GM12878 (cell line): ENCODE results near the gene DGKI. TPM values are rescaled to one million over a fixed set of nuclear protein-coding genes. Genes with fewer than 3 reads are reported as not detected.

Source experiments
- ATAC-seq: fragments of 200-7000 bp; cut with Tn5 transposase; 3 replicates; pipeline ENCODE4 v1.9.1; 2020; ENCODE audit warnings: mild to moderate bottlenecking, moderate library complexity
- BruUV-seq: library from RNA; stranded (reverse); fragments of 400-500 nt; replicated peaks from 2 replicates; lab custom pipeline; 2021; lab: Mats Ljungman, UMichigan
- CTCF ChIA-PET: fragments of 300-600 bp; sonication (Branson Sonifier 250); formaldehyde crosslinking; extraction: SDS; loops from one replicate; lab custom pipeline; 2021; ENCODE audit warnings: inconsistent platforms; lab: Yijun Ruan, JAX
- POLR2A ChIA-PET: fragments of 350-600 bp; formaldehyde crosslinking; extraction: SDS; loops from one replicate; lab custom pipeline; 2021; ENCODE audit warnings: inconsistent platforms; lab: Charles Lee
- RAD21 ChIA-PET: fragments of 300-600 bp; sonication (Branson Sonifier 250); formaldehyde crosslinking; loops from one replicate; lab custom pipeline; 2023; ENCODE audit warnings: antibody characterized with exemption; ENCODE audit not compliant: unreplicated experiment; lab: Charles Lee
- SMC1A ChIA-PET: fragments of 300-600 bp; sonication (Branson Sonifier 250); formaldehyde crosslinking; loops from one replicate; lab custom pipeline; 2023; ENCODE audit not compliant: unreplicated experiment, uncharacterized antibody; lab: Charles Lee
- DNase-seq: peaks from one replicate; pipeline ENCODE4 v3.0.0-alpha.2; 2011; ENCODE audit warnings: low read depth, low spot score
- FAIRE-seq: peaks from 3 replicates; lab custom pipeline; 2011; peaks lifted over from hg19 to GRCh38; lab: Jason Lieb, UNC
- H2AFZ ChIP-seq: 2 replicates; pipeline ENCODE4 v1.6.0; 2011; ENCODE audit warnings: low read depth, low read length, control low read depth; ENCODE audit not compliant: control insufficient read depth
- H3K27ac ChIP-seq: 2 replicates; pipeline ENCODE4 v1.5.1; 2011; ENCODE audit warnings: control low read depth; ENCODE audit not compliant: control insufficient read depth, insufficient read depth
- H3K27me3 ChIP-seq, 2 experiments: replicated peaks in 1 of 2; 2 replicates each; pipeline versions ENCODE4 v1.6.0 to v1.6.1; 2011; ENCODE audit warnings: low read length in 1 of 2; ENCODE audit not compliant: control insufficient read depth in 2 of 2, insufficient read depth in 2 of 2
- H3K36me3 ChIP-seq, 2 experiments: 2 replicates each; pipeline ENCODE4 v1.5.1; 2011; ENCODE audit warnings: low read length in 1 of 2; ENCODE audit not compliant: control insufficient read depth in 2 of 2, insufficient read depth in 2 of 2
- H3K4me1 ChIP-seq: 2 replicates; pipeline ENCODE4 v1.6.1; 2011; ENCODE audit warnings: mild to moderate bottlenecking, low read length, moderate library complexity, mixed read lengths; ENCODE audit not compliant: control insufficient read depth, insufficient read depth
- H3K4me2 ChIP-seq: 2 replicates; pipeline ENCODE4 v1.6.0; 2011; ENCODE audit warnings: control low read depth; ENCODE audit not compliant: control insufficient read depth, insufficient read depth
- H3K4me3 ChIP-seq: fragments of 200-600 bp; sonication (generic); 2 replicates; pipeline ENCODE4 v1.5.1; 2016
- H3K79me2 ChIP-seq: 2 replicates; pipeline ENCODE4 v1.6.0; 2011; ENCODE audit warnings: low read length; ENCODE audit not compliant: control insufficient read depth, insufficient read depth
- H3K9ac ChIP-seq: 2 replicates; pipeline ENCODE4 v1.8.0; 2011; ENCODE audit warnings: low read length, control low read depth, mixed read lengths; ENCODE audit not compliant: control insufficient read depth, insufficient read depth
- H3K9me3 ChIP-seq: replicated peaks from 3 replicates; pipeline ENCODE4 v1.5.1; 2011; ENCODE audit warnings: mild to moderate bottlenecking, low read length; ENCODE audit not compliant: control insufficient read depth, insufficient read depth
- H4K20me1 ChIP-seq: 2 replicates; pipeline ENCODE4 v1.6.0; 2011; ENCODE audit not compliant: control insufficient read depth, insufficient read depth
- SRF ChIP-seq, 2 experiments: IDR thresholded peaks; 2 replicates each; pipeline ENCODE4 v1.6.1; 2011; ENCODE audit warnings: low read depth in 2 of 2, low read length in 2 of 2, mild to moderate bottlenecking in 1 of 2, moderate library complexity in 1 of 2
- ZNF217 ChIP-seq: fragments of 450-650 bp; IDR thresholded peaks from 2 replicates; pipeline ENCODE4 v1.6.1; 2017; ENCODE audit warnings: antibody characterized with exemption, mild to moderate bottlenecking
- WGBS: methylation state at CpG from one replicate; pipeline ENCODE4 v1.1.6; 2016; ENCODE audit warnings: low lambda C conversion rate; ENCODE audit not compliant: insufficient replicate concordance, insufficient coverage; ENCODE audit errors: missing lambda C conversion rate; 5-methylcytosine and 5-hydroxymethylcytosine counted together
- in situ Hi-C: fragments of 300-500 bp; cut with MboI; formaldehyde crosslinking; loops from 9 replicates; pipeline ENCODE4 v1.14.3; 2018; ENCODE audit warnings: mixed read lengths
- intact Hi-C: fragments of 100-400 bp; cut with micrococcal nuclease; formaldehyde crosslinking; loops from one replicate; pipeline ENCODE4 v1.14.2; 2022; ENCODE audit not compliant: unreplicated experiment
- polyA plus RNA-seq, 11 experiments: library from polyadenylated mRNA; depleted of rRNA in 4 of 11; unstranded in 6 of 11; stranded (reverse) in 5 of 11; fragments of >200 nt; fragmentation: Nextera tagmentation in 4 of 11; fragmentation: Illumina TruSeq in 1 of 11; extraction: Ambion mirVana in 4 of 11; extraction: Trizol in 1 of 11; gene quantifications; 1 replicate in 1 of 11; 2 replicates in 10 of 11; pipeline versions ENCODE4 v1.2.1 to v1.2.3, GENCODE V29; 2011 to 2016; ENCODE audit warnings: inconsistent platforms in 2 of 11, missing spikeins in 2 of 11, low read depth in 1 of 11
- total RNA-seq, 4 experiments: library from RNA; depleted of rRNA in 3 of 4; stranded (reverse); fragments of >200 nt in 3 of 4; fragmentation: Illumina TruSeq in 1 of 4; extraction: Trizol in 1 of 4; gene quantifications; 2 replicates each; pipeline versions ENCODE4 v1.2.1 to v1.2.3, GENCODE V29; 2013 to 2021
- TF ChIP-seq, protein P1 (sequence below): fragments of 450-650 bp; IDR thresholded peaks from 2 replicates; pipeline ENCODE4 v1.6.1; 2017; ENCODE audit warnings: low read depth, mild to moderate bottlenecking, moderate library complexity

Gene DGKI
- total and polyA plus RNA-seq, 10 of the 15 experiments (the other 5 are each of a cell fraction or from before 2014, with no cell fraction given) = 10.4 to 37.1 (median 22.1) TPM

DNA sequence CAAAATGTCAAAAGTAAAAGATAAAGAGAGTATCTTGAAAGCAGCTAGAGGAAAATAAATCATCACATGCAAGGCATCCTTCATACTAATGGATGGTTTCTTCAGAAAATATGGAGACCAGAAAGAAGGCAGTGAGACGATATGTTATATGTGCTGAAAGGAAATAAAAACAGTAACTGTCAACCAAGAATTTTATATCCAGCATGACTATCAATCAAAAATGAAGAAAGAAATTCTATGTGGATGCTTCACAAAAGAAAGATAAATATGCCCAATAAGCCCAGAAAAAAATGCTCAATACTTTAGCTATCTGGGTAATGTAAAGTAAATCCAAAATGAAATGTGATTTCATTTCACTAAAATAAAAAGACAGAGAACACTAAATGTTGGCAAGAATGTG is 142.1 kb downstream of the DGKI start:
- in situ Hi-C loops (no loop called here), intact Hi-C loops (no loop called here)
- no peak for FAIRE-seq
- Histone ChIP-seq H3K79me2 (no peaks in the 10 kb centered on the region), H3K4me1 (no peaks in the 10 kb centered on the region), H3K27me3 (no peaks in the 10 kb centered on the region), H3K4me2 (no peak overlapping the region), H3K36me3 (no peaks in the 10 kb centered on the region), H3K27ac (no peak overlapping the region), H4K20me1 (no peaks in the 10 kb centered on the region), H3K9me3 (no peaks in the 10 kb centered on the region; the same call in 2 of the 3 replicates), H3K9ac (no peak overlapping the region), H2AFZ (no peak overlapping the region), H3K4me3 (no peak overlapping the region)
- no TSS peak for BruUV-seq
- POLR2A ChIA-PET = interaction anchor here (1.3 kb wide), 1 partner anchor 13 kb away, joined by 3 read pairs; no protein-coding TSS in a partner anchor
- no peak for DNase-seq
- CTCF ChIA-PET = interaction anchor here (0.8 to 1.3 kb wide), 3 partner anchors 8 to 13 kb away, joined by 3 read pairs; no protein-coding TSS in a partner anchor
- no peak for ATAC-seq
- RAD21 ChIA-PET = no interaction called here
- SMC1A ChIA-PET = interaction anchor here (0.8 to 2.7 kb wide), 9 partner anchors 8 to 78 kb away, joined by 3 to 10 read pairs (median 6); no protein-coding TSS in a partner anchor
- WGBS = 89% methylated on average over 1 of the region's 1 CpG
- TF ChIP-seq ZNF217 (0 out of 2 replicates have a peak, but pooled peaks have one; percentile 38), SRF (IDR thresholded peaks at IDR 0.05; ENCODE audit: low read depth in 2 of 2, low read length in 2 of 2) (no peak)
- TF ChIP-seq, protein P1, sequence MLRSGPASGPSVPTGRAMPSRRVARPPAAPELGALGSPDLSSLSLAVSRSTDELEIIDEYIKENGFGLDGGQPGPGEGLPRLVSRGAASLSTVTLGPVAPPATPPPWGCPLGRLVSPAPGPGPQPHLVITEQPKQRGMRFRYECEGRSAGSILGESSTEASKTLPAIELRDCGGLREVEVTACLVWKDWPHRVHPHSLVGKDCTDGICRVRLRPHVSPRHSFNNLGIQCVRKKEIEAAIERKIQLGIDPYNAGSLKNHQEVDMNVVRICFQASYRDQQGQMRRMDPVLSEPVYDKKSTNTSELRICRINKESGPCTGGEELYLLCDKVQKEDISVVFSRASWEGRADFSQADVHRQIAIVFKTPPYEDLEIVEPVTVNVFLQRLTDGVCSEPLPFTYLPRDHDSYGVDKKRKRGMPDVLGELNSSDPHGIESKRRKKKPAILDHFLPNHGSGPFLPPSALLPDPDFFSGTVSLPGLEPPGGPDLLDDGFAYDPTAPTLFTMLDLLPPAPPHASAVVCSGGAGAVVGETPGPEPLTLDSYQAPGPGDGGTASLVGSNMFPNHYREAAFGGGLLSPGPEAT = peak; percentile 58; the same call in 1 of the 2 replicates
